Stimulated activated CD4-positive, alpha-beta T cell treated with anti-CD3 and anti-CD28 coated beads, TNF-alpha, amount 100 ng/mL, for 48 hours (primary cell): ENCODE data around the gene TLK2.

Source experiments
- DNase-seq, 3 donors: peaks; one replicate each; pipeline ENCODE4 v3.0.0-alpha.2; 2020; ENCODE audit warnings: low read depth in 3 of 3

Gene TLK2

GRCh38 chr17:62653826-62654761 lies 175.5 kb downstream of the TLK2 start:
- no peak for DNase-seq

GRCh38 chr17:62655656-62656055 lies 177.0 kb downstream of the TLK2 start:
- no peak for DNase-seq

- no peak for DNase-seq
Measured at GRCh38 chr17:62656446-62656845, 177.8 kb downstream of the TLK2 start.

- DNase-seq, result no peak
Measured at GRCh38 chr17:62657145-62657665, 178.6 kb downstream of the TLK2 start.

- DNase-seq, result no peak
Measured at GRCh38 chr17:62657690-62658089, 179.1 kb downstream of the TLK2 start.

GRCh38 chr17:62658136-62658920 lies 179.7 kb downstream of the TLK2 start:
- DNase-seq, result no peak

GRCh38 chr17:62660629-62661118 lies 182.0 kb downstream of the TLK2 start:
- DNase-seq, result no peak

GRCh38 chr17:62661337-62661736 lies 182.7 kb downstream of the TLK2 start:
- DNase-seq, result no peak

- DNase-seq, result no peak
Measured at GRCh38 chr17:62662855-62663254, 184.2 kb downstream of the TLK2 start.
